CD14-positive monocyte (primary cell): ENCODE results near the gene TERT. TPM values are rescaled to one million over a fixed set of nuclear protein-coding genes. Genes with fewer than 3 reads are reported as not detected.
"Not testable (repeated sequence)": the region's sequence is repeated elsewhere in the genome, so short reads cannot be mapped to it uniquely, and the experiment has no call there.

ENCODE experiments used
- DNase-seq, 3 donors: peaks; one replicate each; pipeline ENCODE4 v3.0.0-alpha.2; 2011 to 2022
- H2AFZ ChIP-seq: 2 replicates; pipeline ENCODE4 v1.6.0; 2012; ENCODE audit warnings: mild to moderate bottlenecking, low read depth, low read length, inconsistent platforms; ENCODE audit not compliant: insufficient read depth, poor library complexity, severe bottlenecking
- H3K27ac ChIP-seq, 2 donors: 1 replicate in 1 of 2; 2 replicates in 1 of 2; pipeline ENCODE4 v1.5.1; 2012 to 2013; ENCODE audit warnings: low read length in 2 of 2, control low read depth in 1 of 2, inconsistent platforms in 1 of 2, low read depth in 1 of 2, mild to moderate bottlenecking in 1 of 2
- H3K27me3 ChIP-seq, 2 donors: one replicate each; pipeline versions ENCODE4 v1.6.0 to v1.6.1; 2011 to 2013; ENCODE audit warnings: low read length in 2 of 2; ENCODE audit not compliant: control insufficient read depth in 2 of 2, insufficient read depth in 2 of 2
- H3K36me3 ChIP-seq, 2 donors: replicated peaks in 1 of 2; 1 replicate in 1 of 2; 2 replicates in 1 of 2; pipeline versions ENCODE4 v1.5.1 to v1.6.1; 2012 to 2013; ENCODE audit warnings: low read length in 2 of 2, control low read depth in 1 of 2, inconsistent platforms in 1 of 2, mild to moderate bottlenecking in 1 of 2; ENCODE audit not compliant: insufficient read depth in 2 of 2, control insufficient read depth in 1 of 2
- H3K4me1 ChIP-seq, 2 donors: 1 replicate in 1 of 2; 2 replicates in 1 of 2; pipeline versions ENCODE4 v1.5.1 to v1.6.1; 2012 to 2013; ENCODE audit warnings: low read length in 2 of 2, control low read depth in 1 of 2, inconsistent platforms in 1 of 2, mild to moderate bottlenecking in 1 of 2, moderate library complexity in 1 of 2; ENCODE audit not compliant: insufficient read depth in 2 of 2, control insufficient read depth in 1 of 2
- H3K4me2 ChIP-seq: replicated peaks from 2 replicates; pipeline ENCODE3; 2012; ENCODE audit warnings: low read length, moderate library complexity, mild to moderate bottlenecking; ENCODE audit not compliant: poor library complexity, severe bottlenecking; ENCODE audit errors: extremely low read depth
- H3K4me3 ChIP-seq, 3 experiments: fragments of 200-600 bp in 1 of 3; sonication (generic) in 1 of 3; replicated peaks in 1 of 3; 1 replicate in 2 of 3; 2 replicates in 1 of 3; pipeline ENCODE4 v1.5.1; 2011 to 2013; ENCODE audit warnings: low read length in 3 of 3, mild to moderate bottlenecking in 3 of 3, control low read depth in 2 of 3, low read depth in 2 of 3, inconsistent platforms in 1 of 3, moderate library complexity in 1 of 3
- H3K79me2 ChIP-seq: 2 replicates; pipeline ENCODE4 v1.6.0; 2012; ENCODE audit warnings: mild to moderate bottlenecking, control low read depth, inconsistent platforms, low read length, moderate library complexity; ENCODE audit not compliant: insufficient read depth
- H3K9ac ChIP-seq: 2 replicates; pipeline ENCODE4 v1.6.0; 2017; ENCODE audit warnings: low read length, mild to moderate bottlenecking; ENCODE audit not compliant: insufficient read depth, poor library complexity, severe bottlenecking
- H3K9me3 ChIP-seq, 2 donors: replicated peaks in 1 of 2; 1 replicate in 1 of 2; 2 replicates in 1 of 2; pipeline versions ENCODE4 v1.5.1 to v1.6.1; 2012 to 2013; ENCODE audit warnings: low read length in 2 of 2, control low read depth in 1 of 2; ENCODE audit not compliant: control insufficient read depth in 1 of 2, insufficient read depth in 1 of 2
- H4K20me1 ChIP-seq: 2 replicates; pipeline ENCODE4 v1.6.0; 2012; ENCODE audit warnings: mild to moderate bottlenecking, low read length, control low read depth, moderate library complexity; ENCODE audit not compliant: insufficient read depth
- H3K27ac Mint-ChIP-seq, 7 donors: one replicate each; pipeline ENCODE4 v1.8.0; 2020; ENCODE audit warnings: mild to moderate bottlenecking in 7 of 7, mixed read lengths in 7 of 7, moderate library complexity in 6 of 7, inconsistent platforms in 2 of 7
- H3K27me3 Mint-ChIP-seq, 3 donors: one replicate each; pipeline ENCODE4 v1.8.0; 2021 to 2022; ENCODE audit warnings: low read depth in 3 of 3, mild to moderate bottlenecking in 3 of 3, mixed read lengths in 3 of 3, moderate library complexity in 3 of 3, inconsistent platforms in 1 of 3
- H3K36me3 Mint-ChIP-seq, 2 donors: one replicate each; pipeline ENCODE4 v1.8.0; 2020; ENCODE audit warnings: mixed read lengths in 2 of 2, inconsistent platforms in 1 of 2, mild to moderate bottlenecking in 1 of 2
- H3K4me1 Mint-ChIP-seq: one replicate; pipeline ENCODE4 v1.8.0; 2020; ENCODE audit warnings: mild to moderate bottlenecking, mixed read lengths
- H3K4me3 Mint-ChIP-seq, 2 donors: one replicate each; pipeline ENCODE4 v1.8.0; 2020; ENCODE audit warnings: mild to moderate bottlenecking in 2 of 2, mixed read lengths in 2 of 2, moderate library complexity in 1 of 2
- H3K9me3 Mint-ChIP-seq, 7 donors: one replicate each; pipeline ENCODE4 v1.8.0; 2020 to 2022; ENCODE audit warnings: mixed read lengths in 7 of 7, mild to moderate bottlenecking in 6 of 7, moderate library complexity in 6 of 7, inconsistent platforms in 2 of 7
- WGBS: methylation state at CpG from one replicate; pipeline ENCODE4 v1.1.5; 2013; ENCODE audit warnings: missing lambda C conversion rate; ENCODE audit not compliant: insufficient coverage; 5-methylcytosine and 5-hydroxymethylcytosine counted together
- intact Hi-C, 2 donors: fragments of 100-400 bp; cut with micrococcal nuclease; formaldehyde crosslinking; loops; one replicate each; pipeline versions ENCODE4 v1.15.0 to v1.15.1; 2023
- polyA plus RNA-seq, 3 donors: library from polyadenylated mRNA; depleted of rRNA in 1 of 3; unstranded in 2 of 3; stranded (reverse) in 1 of 3; fragments of 300-500 nt in 2 of 3; fragments of >200 nt in 1 of 3; fragmentation: Illumina TruSeq in 2 of 3; gene quantifications; 1 replicate in 2 of 3; 2 replicates in 1 of 3; pipeline ENCODE4 v1.2.3, GENCODE V29; 2012 to 2021
- TF ChIP-seq, protein P1 (sequence below): fragments of 200-600 bp; IDR thresholded peaks from one replicate; pipeline ENCODE4 v1.8.0; 2022; ENCODE audit warnings: antibody characterized with exemption, mild to moderate bottlenecking

TERT gene
- polyA plus RNA-seq, 3 donors: not detected

DNA sequence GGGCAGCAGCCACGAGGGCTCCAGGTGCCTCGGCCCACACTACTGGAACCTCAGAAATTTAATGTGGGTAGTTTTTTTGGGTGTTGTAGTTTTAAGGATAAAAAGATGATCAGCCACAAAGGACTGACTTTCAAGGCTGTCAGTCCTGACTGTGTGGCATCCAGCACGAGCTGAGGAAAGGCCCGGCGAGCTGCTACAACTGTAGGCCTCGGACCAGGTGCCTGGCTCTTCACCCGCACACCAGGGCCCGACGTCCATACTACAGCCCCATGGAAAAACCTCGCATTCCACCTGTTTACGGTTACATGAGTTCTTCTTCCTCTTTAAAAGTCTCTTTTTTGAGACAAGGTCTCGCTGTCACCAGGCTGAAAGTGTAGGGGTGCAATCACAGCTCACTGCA is 47.4 kb upstream of the TERT start:
- Histone ChIP-seq H3K27ac (no peak overlapping the region), H2AFZ (no peak overlapping the region)
- peaks cover 23% of the 10 kb centered on the region for H3K4me1 Mint-ChIP-seq

DNA sequence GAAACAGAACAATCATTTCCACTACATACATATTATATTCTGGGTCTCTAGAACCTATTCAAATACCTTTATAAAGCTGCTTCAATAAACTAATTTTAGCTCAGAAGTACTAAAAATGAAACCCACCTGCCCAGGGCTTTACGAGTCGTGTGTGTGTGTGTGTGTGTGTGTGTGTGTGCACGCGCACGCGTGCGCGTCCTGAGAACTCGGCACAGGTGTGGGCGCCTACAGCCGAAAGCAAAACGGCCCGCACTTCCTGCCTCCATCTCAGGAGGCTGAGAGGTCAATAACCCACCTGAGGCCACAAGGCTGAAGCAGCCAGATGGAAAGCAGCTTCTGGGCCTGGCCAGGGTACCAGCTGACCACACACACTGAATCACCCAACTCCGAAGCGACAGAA is 47.0 kb upstream of the TERT start:
- intact Hi-C loops: loop anchor here (5.0 to 10.0 kb wide), 5 partner anchors 133 to 453 kb away; partner anchors contain the start of genes BRD9 (in 1 of the 2), MRPL36 (in 1 of the 2) and TRIP13 (in 1 of the 2)
- Histone ChIP-seq H3K4me3 (no peak overlapping the region), H4K20me1 (peaks cover 10% of the 10 kb centered on the region), H3K27me3 (no peaks in the 10 kb centered on the region), H3K4me2 (no peak overlapping the region), H3K9me3 (no peaks in the 10 kb centered on the region), H3K4me1 (peaks cover 16 to 25% of the 10 kb centered on the region in 2 donors), H3K36me3 (peaks cover 58 to 65% of the 10 kb centered on the region in 2 donors), H2AFZ (no peak overlapping the region), H3K79me2 (peaks cover 28% of the 10 kb centered on the region), H3K27ac (no peak overlapping the region), H3K9ac (no peak overlapping the region)
- no peaks in the 10 kb centered on the region for H3K9me3 Mint-ChIP-seq
- H3K27me3 Mint-ChIP-seq: no peaks in the 10 kb centered on the region
- H3K4me3 Mint-ChIP-seq: no peak overlapping the region
- H3K36me3 Mint-ChIP-seq: peaks cover 50 to 62% of the 10 kb centered on the region in 2 donors
- no peak for DNase-seq
- WGBS: 100% methylated on average over 4 of the region's 15 CpGs
- H3K4me1 Mint-ChIP-seq: peaks cover 21% of the 10 kb centered on the region
- TF ChIP-seq, protein P1, sequence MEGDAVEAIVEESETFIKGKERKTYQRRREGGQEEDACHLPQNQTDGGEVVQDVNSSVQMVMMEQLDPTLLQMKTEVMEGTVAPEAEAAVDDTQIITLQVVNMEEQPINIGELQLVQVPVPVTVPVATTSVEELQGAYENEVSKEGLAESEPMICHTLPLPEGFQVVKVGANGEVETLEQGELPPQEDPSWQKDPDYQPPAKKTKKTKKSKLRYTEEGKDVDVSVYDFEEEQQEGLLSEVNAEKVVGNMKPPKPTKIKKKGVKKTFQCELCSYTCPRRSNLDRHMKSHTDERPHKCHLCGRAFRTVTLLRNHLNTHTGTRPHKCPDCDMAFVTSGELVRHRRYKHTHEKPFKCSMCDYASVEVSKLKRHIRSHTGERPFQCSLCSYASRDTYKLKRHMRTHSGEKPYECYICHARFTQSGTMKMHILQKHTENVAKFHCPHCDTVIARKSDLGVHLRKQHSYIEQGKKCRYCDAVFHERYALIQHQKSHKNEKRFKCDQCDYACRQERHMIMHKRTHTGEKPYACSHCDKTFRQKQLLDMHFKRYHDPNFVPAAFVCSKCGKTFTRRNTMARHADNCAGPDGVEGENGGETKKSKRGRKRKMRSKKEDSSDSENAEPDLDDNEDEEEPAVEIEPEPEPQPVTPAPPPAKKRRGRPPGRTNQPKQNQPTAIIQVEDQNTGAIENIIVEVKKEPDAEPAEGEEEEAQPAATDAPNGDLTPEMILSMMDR: no peak
- peak overlapping the region in 1 of 7 donors; percentile 73 for H3K27ac Mint-ChIP-seq

More for the DNA sequence above, 47.4 kb upstream of the TERT start:
- Histone ChIP-seq H3K4me2 (no peak overlapping the region), H3K36me3 (peaks cover 54 to 61% of the 10 kb centered on the region in 2 donors), H3K9me3 (no peaks in the 10 kb centered on the region), H3K4me3 (no peak overlapping the region), H3K79me2 (peaks cover 28% of the 10 kb centered on the region), H3K9ac (no peak overlapping the region), H4K20me1 (peaks cover 9% of the 10 kb centered on the region), H3K27me3 (no peaks in the 10 kb centered on the region), H3K4me1 (peaks cover 16 to 25% of the 10 kb centered on the region in 2 donors)
- H3K4me3 Mint-ChIP-seq: no peak overlapping the region
- DNase-seq: no peak
- intact Hi-C loops: loop anchor here (5.0 to 10.0 kb wide), 5 partner anchors 133 to 453 kb away; partner anchors contain the start of genes BRD9 (in 1 of the 2), MRPL36 (in 1 of the 2) and TRIP13 (in 1 of the 2)
- WGBS: 96% methylated on average over 9 of the region's 12 CpGs
- TF ChIP-seq, protein P1: no peak
- H3K9me3 Mint-ChIP-seq: no peaks in the 10 kb centered on the region
- H3K27me3 Mint-ChIP-seq: no peaks in the 10 kb centered on the region
- H3K27ac Mint-ChIP-seq: no peak overlapping the region
- peaks cover 46 to 58% of the 10 kb centered on the region in 2 donors for H3K36me3 Mint-ChIP-seq

DNA sequence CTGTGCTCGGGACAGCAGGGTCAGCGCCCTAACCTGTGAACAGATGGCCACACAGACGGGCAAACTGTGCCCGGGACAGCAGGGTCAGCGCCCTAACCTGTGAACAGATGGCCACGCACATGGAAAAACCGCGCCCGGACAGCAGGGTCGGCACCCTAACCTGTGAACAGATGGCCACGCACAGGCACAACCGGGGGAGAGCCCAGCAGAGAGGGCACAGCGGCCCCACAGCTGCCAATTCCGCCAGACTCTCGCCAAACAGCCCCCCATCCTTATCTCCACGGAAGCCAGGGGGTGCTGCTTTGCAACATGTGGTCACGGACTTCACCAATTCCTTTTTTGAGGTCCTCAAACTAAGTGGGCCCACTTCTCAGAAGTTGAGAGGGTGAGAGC is 44.9 kb upstream of the TERT start:
- Histone ChIP-seq H3K79me2 (peaks cover 22% of the 10 kb centered on the region), H3K36me3 (peaks cover 79 to 86% of the 10 kb centered on the region in 2 donors), H4K20me1 (peaks cover 30% of the 10 kb centered on the region), H3K4me1 (peaks cover 8 to 15% of the 10 kb centered on the region in 2 donors)
- intact Hi-C loops: loop anchor here (5.0 to 10.0 kb wide), 5 partner anchors 135 to 455 kb away; partner anchors contain the start of genes BRD9 (in 1 of the 2), MRPL36 (in 1 of the 2) and TRIP13 (in 1 of the 2)
- H3K9me3 Mint-ChIP-seq, H3K9me3 ChIP-seq, H3K27me3 ChIP-seq, H3K9ac ChIP-seq, H3K27ac ChIP-seq, H3K4me2 ChIP-seq, DNase-seq, H2AFZ ChIP-seq, H3K4me3 Mint-ChIP-seq, H3K4me3 ChIP-seq, H3K27me3 Mint-ChIP-seq: not testable (repeated sequence)
- 100% methylated on average over 3 of the region's 17 CpGs for WGBS
- Mint-ChIP-seq H3K36me3 (peaks cover 69 to 83% of the 10 kb centered on the region in 2 donors), H3K27ac (peak overlapping the region in 2 of 7 donors; percentile 36 to 61), H3K4me1 (peaks cover 13% of the 10 kb centered on the region)
